ENCODE results near the gene CLDN11. TPM values are rescaled to one million over a fixed set of nuclear protein-coding genes. Genes with fewer than 3 reads are reported as not detected.

CLDN11 gene
- total RNA-seq, 6 experiments from 2014 or later: 0.97 to 5.0 (median 1.5) TPM

DNA sequence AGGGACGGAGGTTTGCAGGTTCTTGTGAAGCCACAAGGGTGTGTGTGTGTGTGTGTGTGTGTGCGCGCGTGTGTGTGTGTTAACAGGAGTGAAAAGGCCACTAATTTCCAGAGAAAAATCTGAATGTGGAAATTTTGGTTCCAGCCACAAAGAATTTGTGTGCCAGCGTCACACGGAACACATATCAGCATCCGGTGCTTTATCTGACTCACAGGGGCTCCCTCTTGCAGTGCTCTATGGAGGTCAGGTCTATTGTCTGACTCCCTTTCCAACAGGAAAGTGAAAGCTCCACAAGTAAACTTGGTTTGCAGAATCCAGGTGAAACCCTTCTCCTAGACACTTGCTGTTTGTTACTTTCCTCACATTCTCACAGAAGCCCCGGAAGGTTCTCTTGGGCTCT lies 6.2 kb downstream of the CLDN11 start:
- H3K9me3 ChIP-seq: no peaks in the 10 kb centered on the region
- H3K4me3 ChIP-seq: no peak overlapping the region
- H3K27me3 ChIP-seq: no peaks in the 10 kb centered on the region
- ATAC-seq (no peak), DNase-seq (no peak)
- no peak overlapping the region for H3K27ac ChIP-seq
- intact Hi-C loops (cut with DNase I): no loop called here
- peaks cover 0 to 4% (median 0%) of the 10 kb centered on the region in 4 donors for H3K4me1 ChIP-seq
- WGBS (ENCODE audit: insufficient coverage, low coverage, low lambda C conversion rate, missing lambda C conversion rate): 47% methylated on average over 5 of the region's 8 CpGs
- H3K36me3 ChIP-seq: no peaks in the 10 kb centered on the region
- TF ChIP-seq CTCF (IDR thresholded peaks at IDR 0.05) (no peak), POLR2A (IDR thresholded peaks at IDR 0.05) (no peak)

- H3K4me3 ChIP-seq: no peak overlapping the region
- peaks cover 0 to 4% (median 0%) of the 10 kb centered on the region in 4 donors for H3K4me1 ChIP-seq
- intact Hi-C loops (cut with DNase I): no loop called here
- H3K36me3 ChIP-seq: no peaks in the 10 kb centered on the region
- no peak overlapping the region for H3K27ac ChIP-seq
- WGBS (ENCODE audit: insufficient coverage, low coverage, low lambda C conversion rate, missing lambda C conversion rate): 65% methylated on average over 8 of the region's 11 CpGs
- TF ChIP-seq POLR2A (IDR thresholded peaks at IDR 0.05): no peak
- no peak for TF ChIP-seq CTCF (IDR thresholded peaks at IDR 0.05)
- DNase-seq: no peak
- H3K9me3 ChIP-seq: no peaks in the 10 kb centered on the region
- H3K27me3 ChIP-seq: no peaks in the 10 kb centered on the region
- ATAC-seq: peak in 3 of 4 donors; percentile 24 to 42 (median 25)
Observed at GRCh38 chr3:170425491-170426239, 7.0 kb downstream of the CLDN11 start.

DNA sequence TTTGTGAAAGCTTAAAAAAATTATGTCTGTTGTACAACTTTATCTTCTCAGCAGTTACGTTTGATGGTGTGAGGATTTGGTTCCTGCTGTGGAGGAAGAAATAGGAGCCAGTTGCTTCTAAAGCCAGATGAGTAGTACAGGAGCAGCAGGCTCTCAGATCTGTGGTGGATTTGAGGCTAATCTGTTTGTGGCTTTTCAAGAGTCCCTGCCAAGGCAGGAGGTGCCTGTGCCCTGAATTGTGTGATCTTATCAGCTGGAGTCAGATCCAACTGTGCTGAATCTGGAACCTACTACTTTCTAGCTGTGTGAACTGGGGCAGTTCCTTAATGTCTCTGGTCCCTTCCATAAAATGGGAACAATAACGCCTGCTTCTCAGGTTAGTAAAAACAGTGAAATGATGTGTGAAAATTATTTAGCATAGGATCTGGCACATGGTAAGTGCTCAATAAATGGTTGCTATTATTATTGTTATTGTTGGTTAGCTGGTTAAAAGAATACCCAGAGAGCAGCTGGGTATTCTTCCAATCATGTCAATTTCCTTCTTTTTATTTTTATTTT lies 7.7 kb downstream of the CLDN11 start:
- WGBS (ENCODE audit: insufficient coverage, low coverage, low lambda C conversion rate, missing lambda C conversion rate): 71% methylated on average over 2 of the region's 2 CpGs

GRCh38 chr3:170428095-170428494 lies 9.4 kb downstream of the CLDN11 start:
- H3K27ac ChIP-seq: no peak overlapping the region
- H3K27me3 ChIP-seq: no peaks in the 10 kb centered on the region
- peaks cover 0 to 4% (median 0%) of the 10 kb centered on the region in 4 donors for H3K4me1 ChIP-seq
- ATAC-seq (no peak), DNase-seq (no peak)
- H3K36me3 ChIP-seq: no peaks in the 10 kb centered on the region
- intact Hi-C loops (cut with DNase I): no loop called here
- TF ChIP-seq CTCF (IDR thresholded peaks at IDR 0.05) (no peak), POLR2A (IDR thresholded peaks at IDR 0.05) (no peak)
- no peaks in the 10 kb centered on the region for H3K9me3 ChIP-seq
- no peak overlapping the region for H3K4me3 ChIP-seq
- 21% methylated on average over 1 of the region's 2 CpGs for WGBS (ENCODE audit: insufficient coverage, low coverage, low lambda C conversion rate, missing lambda C conversion rate)

More for the DNA sequence above, 7.7 kb downstream of the CLDN11 start:
- intact Hi-C loops (cut with DNase I): no loop called here
- no peaks in the 10 kb centered on the region for H3K27me3 ChIP-seq
- no peaks in the 10 kb centered on the region for H3K9me3 ChIP-seq
- H3K4me1 ChIP-seq: peaks cover 0 to 4% (median 0%) of the 10 kb centered on the region in 4 donors
- ATAC-seq (peak in 2 of 4 donors; percentile 19 to 50), DNase-seq (no peak)
- no peaks in the 10 kb centered on the region for H3K36me3 ChIP-seq
- H3K27ac ChIP-seq: no peak overlapping the region
- H3K4me3 ChIP-seq: no peak overlapping the region
- no peak for TF ChIP-seq CTCF (IDR thresholded peaks at IDR 0.05)
- TF ChIP-seq POLR2A (IDR thresholded peaks at IDR 0.05): no peak

Data from right lobe of liver (tissue), 6 donors.